ENCODE data around the gene RASEF.

RASEF gene

GRCh38 chr9:82993856-82994605, 68.9 kb downstream of the RASEF start:
- H3K9me3 ChIP-seq (ENCODE audit: control insufficient read depth, insufficient read depth, low read length) = no peaks in the 10 kb centered on the region
- no peak overlapping the region for H3K4me3 ChIP-seq (ENCODE audit: low read depth, low read length)
- H3K36me3 ChIP-seq (ENCODE audit: control insufficient read depth, insufficient read depth, low read length) = no peaks in the 10 kb centered on the region
- H3K9ac ChIP-seq (ENCODE audit: low read depth, low read length) = no peak overlapping the region
- H3K27me3 ChIP-seq (ENCODE audit: control insufficient read depth, insufficient read depth, low read length) = no peaks in the 10 kb centered on the region
- peaks cover 5% of the 10 kb centered on the region for H3K4me1 ChIP-seq (ENCODE audit: control insufficient read depth, insufficient read depth, low read length)

DNA sequence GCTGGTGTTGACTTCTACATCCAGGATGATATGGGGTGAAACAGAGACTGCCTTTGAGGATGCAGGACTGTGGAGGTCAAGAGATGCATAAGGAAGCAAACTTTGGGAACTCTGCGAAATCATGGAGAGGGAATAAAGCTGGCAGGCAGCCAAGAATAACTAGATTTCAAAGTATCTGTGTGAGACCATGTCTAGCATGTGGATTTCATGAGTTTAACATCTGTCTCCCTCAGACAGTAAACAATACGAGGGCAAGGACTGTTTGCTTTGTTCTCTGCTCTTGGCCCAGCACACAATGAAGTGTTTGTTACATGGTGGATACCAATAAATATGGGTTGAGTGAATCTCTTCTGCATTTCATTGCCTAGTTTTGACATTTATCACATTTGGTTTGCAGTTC, 71.3 kb downstream of the RASEF start:
- H3K27me3 ChIP-seq (ENCODE audit: control insufficient read depth, insufficient read depth, low read length) = no peaks in the 10 kb centered on the region
- H3K4me1 ChIP-seq (ENCODE audit: control insufficient read depth, insufficient read depth, low read length) = no peaks in the 10 kb centered on the region
- H3K36me3 ChIP-seq (ENCODE audit: control insufficient read depth, insufficient read depth, low read length) = no peaks in the 10 kb centered on the region
- H3K9me3 ChIP-seq (ENCODE audit: control insufficient read depth, insufficient read depth, low read length) = no peaks in the 10 kb centered on the region
- H3K9ac ChIP-seq (ENCODE audit: low read depth, low read length) = no peak overlapping the region
- H3K4me3 ChIP-seq (ENCODE audit: low read depth, low read length) = no peak overlapping the region

GRCh38 chr9:82989929-82990328, 73.0 kb downstream of the RASEF start:
- Histone ChIP-seq H3K9ac (ENCODE audit: low read depth, low read length) (no peak overlapping the region), H3K36me3 (ENCODE audit: control insufficient read depth, insufficient read depth, low read length) (no peaks in the 10 kb centered on the region), H3K27me3 (ENCODE audit: control insufficient read depth, insufficient read depth, low read length) (no peaks in the 10 kb centered on the region), H3K4me1 (ENCODE audit: control insufficient read depth, insufficient read depth, low read length) (no peaks in the 10 kb centered on the region), H3K9me3 (ENCODE audit: control insufficient read depth, insufficient read depth, low read length) (no peaks in the 10 kb centered on the region), H3K4me3 (ENCODE audit: low read depth, low read length) (no peak overlapping the region)

GRCh38 chr9:82988488-82988887, 74.5 kb downstream of the RASEF start:
- Histone ChIP-seq H3K9ac (ENCODE audit: low read depth, low read length) (no peak overlapping the region), H3K4me1 (ENCODE audit: control insufficient read depth, insufficient read depth, low read length) (no peaks in the 10 kb centered on the region), H3K27me3 (ENCODE audit: control insufficient read depth, insufficient read depth, low read length) (no peaks in the 10 kb centered on the region), H3K36me3 (ENCODE audit: control insufficient read depth, insufficient read depth, low read length) (no peaks in the 10 kb centered on the region), H3K9me3 (ENCODE audit: control insufficient read depth, insufficient read depth, low read length) (no peaks in the 10 kb centered on the region), H3K4me3 (ENCODE audit: low read depth, low read length) (no peak overlapping the region)

DNA sequence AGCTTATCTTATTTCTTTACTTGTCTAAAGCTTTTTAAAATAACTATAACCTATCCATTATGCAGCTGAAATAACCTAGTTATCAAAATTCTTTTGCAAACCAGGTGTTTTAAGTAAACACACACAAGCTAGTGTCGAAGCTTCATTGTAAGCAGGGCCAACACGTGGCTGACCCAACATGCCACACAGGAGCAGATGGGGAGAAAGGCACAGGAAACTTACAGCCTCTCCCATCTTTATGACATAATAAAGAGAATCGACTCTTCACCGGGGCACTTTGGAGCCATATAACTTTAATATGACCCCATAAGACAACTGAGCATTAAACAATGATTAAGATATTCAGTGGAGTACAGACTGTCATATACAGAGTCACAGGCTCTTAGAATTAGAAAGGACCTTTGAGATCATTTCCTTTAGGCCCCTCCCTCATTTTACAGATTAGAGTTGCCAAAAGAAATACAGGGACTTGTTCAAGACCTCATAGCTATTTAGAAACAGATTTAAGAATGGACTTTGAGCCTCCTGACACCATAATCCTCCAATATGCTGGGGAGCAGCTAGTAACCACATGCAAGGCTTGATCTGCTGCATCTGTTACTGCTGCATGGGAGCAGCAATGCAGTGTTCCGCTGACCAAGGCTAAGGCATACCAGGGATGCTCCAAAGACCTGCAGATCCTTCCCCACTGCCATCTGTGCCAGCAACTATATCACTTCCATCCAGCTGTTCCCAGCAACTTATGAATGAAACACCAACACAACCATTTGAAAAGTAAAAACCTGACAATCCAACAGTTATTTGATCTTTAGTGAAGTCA, 75.4 kb downstream of the RASEF start:
- Histone ChIP-seq H3K4me3 (ENCODE audit: low read depth, low read length) (no peak overlapping the region), H3K9me3 (ENCODE audit: control insufficient read depth, insufficient read depth, low read length) (no peaks in the 10 kb centered on the region), H3K4me1 (ENCODE audit: control insufficient read depth, insufficient read depth, low read length) (no peaks in the 10 kb centered on the region), H3K36me3 (ENCODE audit: control insufficient read depth, insufficient read depth, low read length) (no peaks in the 10 kb centered on the region), H3K9ac (ENCODE audit: low read depth, low read length) (no peak overlapping the region), H3K27me3 (ENCODE audit: control insufficient read depth, insufficient read depth, low read length) (no peaks in the 10 kb centered on the region)

GRCh38 chr9:82981552-82981951, 81.4 kb downstream of the RASEF start:
- Histone ChIP-seq H3K4me3 (ENCODE audit: low read depth, low read length) (no peak overlapping the region), H3K9me3 (ENCODE audit: control insufficient read depth, insufficient read depth, low read length) (no peaks in the 10 kb centered on the region), H3K36me3 (ENCODE audit: control insufficient read depth, insufficient read depth, low read length) (no peaks in the 10 kb centered on the region), H3K9ac (ENCODE audit: low read depth, low read length) (no peak overlapping the region), H3K4me1 (ENCODE audit: control insufficient read depth, insufficient read depth, low read length) (no peaks in the 10 kb centered on the region), H3K27me3 (ENCODE audit: control insufficient read depth, insufficient read depth, low read length) (no peaks in the 10 kb centered on the region)

GRCh38 chr9:82975176-82975575, 87.8 kb downstream of the RASEF start:
- H3K9ac ChIP-seq (ENCODE audit: low read depth, low read length) = no peak overlapping the region
- H3K27me3 ChIP-seq (ENCODE audit: control insufficient read depth, insufficient read depth, low read length) = no peaks in the 10 kb centered on the region
- H3K36me3 ChIP-seq (ENCODE audit: control insufficient read depth, insufficient read depth, low read length) = no peaks in the 10 kb centered on the region
- no peaks in the 10 kb centered on the region for H3K9me3 ChIP-seq (ENCODE audit: control insufficient read depth, insufficient read depth, low read length)
- no peak overlapping the region for H3K4me3 ChIP-seq (ENCODE audit: low read depth, low read length)
- no peaks in the 10 kb centered on the region for H3K4me1 ChIP-seq (ENCODE audit: control insufficient read depth, insufficient read depth, low read length)

DNA sequence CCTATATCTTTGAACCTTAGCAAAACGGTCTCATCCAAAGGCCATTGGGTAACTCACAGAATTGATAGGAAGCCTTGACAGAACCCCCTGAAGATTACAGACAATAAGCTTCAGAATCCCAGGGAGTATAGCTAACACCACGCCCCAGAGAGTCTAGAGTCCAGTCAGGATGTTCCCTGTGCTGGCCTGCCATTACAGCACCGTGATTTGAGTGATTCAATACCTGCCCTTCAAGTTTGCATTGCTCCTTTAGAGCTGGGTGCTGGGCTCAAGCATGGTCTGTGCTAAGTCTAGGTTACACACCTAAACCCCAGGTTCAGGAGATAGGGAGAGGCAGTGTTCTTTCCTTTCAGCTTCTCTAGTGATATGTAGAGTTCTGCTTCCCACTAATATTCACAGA, 90.5 kb downstream of the RASEF start:
- H3K4me1 ChIP-seq (ENCODE audit: control insufficient read depth, insufficient read depth, low read length) = no peaks in the 10 kb centered on the region
- no peaks in the 10 kb centered on the region for H3K27me3 ChIP-seq (ENCODE audit: control insufficient read depth, insufficient read depth, low read length)
- H3K9ac ChIP-seq (ENCODE audit: low read depth, low read length) = no peak overlapping the region
- no peaks in the 10 kb centered on the region for H3K36me3 ChIP-seq (ENCODE audit: control insufficient read depth, insufficient read depth, low read length)
- no peaks in the 10 kb centered on the region for H3K9me3 ChIP-seq (ENCODE audit: control insufficient read depth, insufficient read depth, low read length)
- H3K4me3 ChIP-seq (ENCODE audit: low read depth, low read length) = no peak overlapping the region

GRCh38 chr9:82970359-82970758, 92.6 kb downstream of the RASEF start:
- no peaks in the 10 kb centered on the region for H3K27me3 ChIP-seq (ENCODE audit: control insufficient read depth, insufficient read depth, low read length)
- no peak overlapping the region for H3K4me3 ChIP-seq (ENCODE audit: low read depth, low read length)
- no peaks in the 10 kb centered on the region for H3K4me1 ChIP-seq (ENCODE audit: control insufficient read depth, insufficient read depth, low read length)
- no peak overlapping the region for H3K9ac ChIP-seq (ENCODE audit: low read depth, low read length)
- H3K36me3 ChIP-seq (ENCODE audit: control insufficient read depth, insufficient read depth, low read length) = no peaks in the 10 kb centered on the region
- no peaks in the 10 kb centered on the region for H3K9me3 ChIP-seq (ENCODE audit: control insufficient read depth, insufficient read depth, low read length)

DNA sequence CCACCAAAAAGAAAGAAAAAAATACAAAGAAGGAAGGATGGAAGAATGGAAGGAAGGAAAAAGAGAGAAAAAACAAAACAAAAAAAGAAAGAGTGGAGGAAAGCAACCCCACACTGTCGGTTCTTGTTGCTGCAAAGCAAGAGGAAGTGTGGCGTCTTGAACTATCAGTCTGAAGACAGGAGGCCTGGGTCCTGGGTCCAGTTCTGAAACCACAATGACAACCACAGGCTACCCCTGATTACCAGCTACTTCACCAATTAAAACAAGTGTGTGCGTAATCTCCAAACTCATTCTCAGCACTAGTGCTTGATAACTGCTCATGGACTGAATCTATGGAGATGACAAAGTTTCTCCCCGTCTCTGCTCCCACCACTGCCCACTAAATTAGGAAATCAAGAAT, 93.7 kb downstream of the RASEF start:
- H3K9me3 ChIP-seq (ENCODE audit: control insufficient read depth, insufficient read depth, low read length) = no peaks in the 10 kb centered on the region
- no peaks in the 10 kb centered on the region for H3K36me3 ChIP-seq (ENCODE audit: control insufficient read depth, insufficient read depth, low read length)
- no peak overlapping the region for H3K4me3 ChIP-seq (ENCODE audit: low read depth, low read length)
- no peak overlapping the region for H3K9ac ChIP-seq (ENCODE audit: low read depth, low read length)
- no peaks in the 10 kb centered on the region for H3K4me1 ChIP-seq (ENCODE audit: control insufficient read depth, insufficient read depth, low read length)
- no peaks in the 10 kb centered on the region for H3K27me3 ChIP-seq (ENCODE audit: control insufficient read depth, insufficient read depth, low read length)

GRCh38 chr9:82968816-82969215, 94.1 kb downstream of the RASEF start:
- Histone ChIP-seq H3K4me3 (ENCODE audit: low read depth, low read length) (no peak overlapping the region), H3K9me3 (ENCODE audit: control insufficient read depth, insufficient read depth, low read length) (no peaks in the 10 kb centered on the region), H3K9ac (ENCODE audit: low read depth, low read length) (no peak overlapping the region), H3K27me3 (ENCODE audit: control insufficient read depth, insufficient read depth, low read length) (no peaks in the 10 kb centered on the region), H3K36me3 (ENCODE audit: control insufficient read depth, insufficient read depth, low read length) (no peaks in the 10 kb centered on the region), H3K4me1 (ENCODE audit: control insufficient read depth, insufficient read depth, low read length) (no peaks in the 10 kb centered on the region)

DNA sequence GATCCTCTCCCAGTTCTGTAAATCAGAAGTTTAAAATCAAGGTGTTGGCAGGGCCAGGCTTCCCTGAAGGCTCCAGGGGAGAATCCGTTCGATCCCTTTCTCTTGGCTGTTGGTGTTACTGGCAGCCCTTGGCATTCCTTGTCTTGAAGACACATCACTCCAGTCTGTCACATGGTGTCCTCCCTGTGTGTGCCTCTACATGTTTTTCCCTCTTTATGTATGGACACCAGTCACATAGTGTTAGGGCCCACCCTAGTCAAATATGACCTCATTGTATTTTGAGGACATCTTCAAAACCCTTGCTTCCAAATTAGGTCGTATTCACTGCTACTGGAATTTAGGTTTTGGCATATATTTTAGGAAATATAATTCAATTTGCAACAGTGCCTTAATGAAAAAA, 94.6 kb downstream of the RASEF start:
- no peaks in the 10 kb centered on the region for H3K9me3 ChIP-seq (ENCODE audit: control insufficient read depth, insufficient read depth, low read length)

More for the DNA sequence above, 94.6 kb downstream of the RASEF start:
- no peaks in the 10 kb centered on the region for H3K4me1 ChIP-seq (ENCODE audit: control insufficient read depth, insufficient read depth, low read length)
- no peaks in the 10 kb centered on the region for H3K27me3 ChIP-seq (ENCODE audit: control insufficient read depth, insufficient read depth, low read length)
- H3K9ac ChIP-seq (ENCODE audit: low read depth, low read length) = no peak overlapping the region
- H3K4me3 ChIP-seq (ENCODE audit: low read depth, low read length) = no peak overlapping the region
- H3K36me3 ChIP-seq (ENCODE audit: control insufficient read depth, insufficient read depth, low read length) = no peaks in the 10 kb centered on the region

Measured in iPS-15b (cell line).